Osteocyte (in vitro differentiated cells): ENCODE data around the gene SYNGR2. TPM values are rescaled to one million over a fixed set of nuclear protein-coding genes. Genes with fewer than 3 reads are reported as not detected.

ENCODE experiments used
- DNase-seq: peaks from one replicate; pipeline ENCODE4 v3.0.0; 2021; ENCODE audit warnings: mixed read lengths; ENCODE audit not compliant: unreplicated experiment; ENCODE audit errors: extremely low spot score
- H3K27ac Mint-ChIP-seq: one replicate; pipeline ENCODE4 v1.8.0; 2021; ENCODE audit warnings: mild to moderate bottlenecking, mixed read lengths; ENCODE audit not compliant: unreplicated experiment
- H3K27me3 Mint-ChIP-seq: one replicate; pipeline ENCODE4 v1.8.0; 2021; ENCODE audit warnings: mixed read lengths; ENCODE audit not compliant: unreplicated experiment
- H3K36me3 Mint-ChIP-seq: one replicate; pipeline ENCODE4 v1.8.0; 2021; ENCODE audit warnings: mixed read lengths; ENCODE audit not compliant: unreplicated experiment
- H3K4me1 Mint-ChIP-seq: one replicate; pipeline ENCODE4 v1.8.0; 2021; ENCODE audit warnings: mixed read lengths; ENCODE audit not compliant: unreplicated experiment
- H3K4me3 Mint-ChIP-seq: one replicate; pipeline ENCODE4 v1.8.0; 2021; ENCODE audit warnings: mild to moderate bottlenecking, moderate library complexity, mixed read lengths; ENCODE audit not compliant: unreplicated experiment
- H3K9me3 Mint-ChIP-seq: one replicate; pipeline ENCODE4 v1.8.0; 2021; ENCODE audit warnings: mixed read lengths; ENCODE audit not compliant: unreplicated experiment
- total RNA-seq: library from RNA; stranded (reverse); gene quantifications from 2 replicates; pipeline ENCODE4 v1.2.1, GENCODE V29; 2021
- TF ChIP-seq, protein P1 (sequence below): fragments of 200-600 bp; sonication (generic); IDR thresholded peaks from 2 replicates; pipeline ENCODE4 v1.5.0; 2021; ENCODE audit warnings: antibody characterized with exemption, mild to moderate bottlenecking, moderate library complexity

SYNGR2 gene
- total RNA-seq, 1 donor from 2014 or later: 43.2 TPM

DNA sequence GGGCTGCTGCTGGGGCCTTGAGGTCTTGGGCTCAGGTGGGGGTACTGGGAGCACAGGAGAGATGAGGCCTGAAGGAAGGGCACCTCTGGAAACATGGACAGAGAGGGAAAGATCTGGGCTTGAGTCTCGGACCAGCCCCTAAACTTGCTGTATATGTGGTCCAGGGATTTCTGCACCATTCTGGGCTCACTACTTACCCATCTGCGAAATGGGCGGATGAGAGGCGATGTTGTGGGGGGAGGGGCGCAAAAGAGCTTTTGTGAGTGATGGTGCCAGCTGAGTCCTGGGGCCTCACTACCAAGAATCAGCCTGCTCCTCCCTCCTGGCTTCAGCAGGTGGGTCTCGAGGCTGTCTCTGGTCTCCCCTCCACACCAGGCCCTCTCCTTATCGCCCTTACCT, 21.9 kb upstream of the SYNGR2 start:
- TF ChIP-seq, protein P1, sequence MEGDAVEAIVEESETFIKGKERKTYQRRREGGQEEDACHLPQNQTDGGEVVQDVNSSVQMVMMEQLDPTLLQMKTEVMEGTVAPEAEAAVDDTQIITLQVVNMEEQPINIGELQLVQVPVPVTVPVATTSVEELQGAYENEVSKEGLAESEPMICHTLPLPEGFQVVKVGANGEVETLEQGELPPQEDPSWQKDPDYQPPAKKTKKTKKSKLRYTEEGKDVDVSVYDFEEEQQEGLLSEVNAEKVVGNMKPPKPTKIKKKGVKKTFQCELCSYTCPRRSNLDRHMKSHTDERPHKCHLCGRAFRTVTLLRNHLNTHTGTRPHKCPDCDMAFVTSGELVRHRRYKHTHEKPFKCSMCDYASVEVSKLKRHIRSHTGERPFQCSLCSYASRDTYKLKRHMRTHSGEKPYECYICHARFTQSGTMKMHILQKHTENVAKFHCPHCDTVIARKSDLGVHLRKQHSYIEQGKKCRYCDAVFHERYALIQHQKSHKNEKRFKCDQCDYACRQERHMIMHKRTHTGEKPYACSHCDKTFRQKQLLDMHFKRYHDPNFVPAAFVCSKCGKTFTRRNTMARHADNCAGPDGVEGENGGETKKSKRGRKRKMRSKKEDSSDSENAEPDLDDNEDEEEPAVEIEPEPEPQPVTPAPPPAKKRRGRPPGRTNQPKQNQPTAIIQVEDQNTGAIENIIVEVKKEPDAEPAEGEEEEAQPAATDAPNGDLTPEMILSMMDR: no peak
- no peak overlapping the region for H3K27ac Mint-ChIP-seq
- H3K4me1 Mint-ChIP-seq: peaks cover 42% of the 10 kb centered on the region
- no peak overlapping the region for H3K4me3 Mint-ChIP-seq
- no peak for DNase-seq
- H3K9me3 Mint-ChIP-seq: no peaks in the 10 kb centered on the region
- H3K36me3 Mint-ChIP-seq: no peaks in the 10 kb centered on the region
- no peaks in the 10 kb centered on the region for H3K27me3 Mint-ChIP-seq

GRCh38 chr17:78146881-78147280, 21.5 kb upstream of the SYNGR2 start:
- Mint-ChIP-seq H3K4me1 (peaks cover 46% of the 10 kb centered on the region), H3K36me3 (no peaks in the 10 kb centered on the region), H3K4me3 (no peak overlapping the region), H3K27ac (no peak overlapping the region), H3K9me3 (no peaks in the 10 kb centered on the region), H3K27me3 (no peaks in the 10 kb centered on the region)
- DNase-seq: no peak
- TF ChIP-seq, protein P1: no peak

- Mint-ChIP-seq H3K27me3 (no peaks in the 10 kb centered on the region), H3K4me1 (peaks cover 47% of the 10 kb centered on the region), H3K27ac (no peak overlapping the region), H3K36me3 (no peaks in the 10 kb centered on the region), H3K9me3 (no peaks in the 10 kb centered on the region), H3K4me3 (no peak overlapping the region)
- no peak for DNase-seq
- TF ChIP-seq, protein P1: no peak
Measured at GRCh38 chr17:78147315-78147998, 20.9 kb upstream of the SYNGR2 start.

DNA sequence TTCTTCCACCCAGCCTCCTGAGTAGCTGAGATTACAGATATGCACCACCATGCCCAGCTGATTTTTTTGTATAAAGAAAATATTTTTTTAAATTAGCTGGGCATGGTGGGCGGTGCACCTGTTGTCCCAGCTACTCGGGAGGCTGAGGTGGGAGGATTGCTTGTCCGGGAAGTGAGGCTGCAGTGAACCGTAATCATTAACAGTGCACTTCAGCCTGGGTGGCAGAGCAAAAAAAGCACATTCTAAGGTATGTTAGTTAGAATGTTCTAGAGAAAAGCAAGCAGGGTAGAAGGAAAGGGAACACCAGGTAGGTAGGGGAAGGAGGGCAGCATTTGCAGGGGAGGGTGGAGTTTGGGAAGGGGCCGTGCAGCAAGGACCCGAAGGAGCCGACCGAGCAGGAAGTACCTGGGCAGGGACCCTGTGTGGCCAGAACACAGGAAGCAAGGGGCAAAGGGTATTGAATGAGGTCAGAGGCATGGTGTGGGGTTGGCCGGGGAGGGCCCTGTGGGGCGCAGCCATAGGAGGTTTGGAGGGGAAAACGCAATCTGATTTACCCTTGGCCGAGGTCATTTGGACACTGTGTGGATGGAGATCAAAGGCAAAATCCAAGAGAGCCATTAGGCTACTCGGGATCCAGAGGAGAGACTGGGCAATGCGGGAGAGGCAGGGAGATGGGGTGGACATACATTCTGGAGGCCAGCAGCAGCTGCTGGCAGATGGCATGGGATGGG, 19.9 kb upstream of the SYNGR2 start:
- Mint-ChIP-seq H3K9me3 (no peaks in the 10 kb centered on the region), H3K4me3 (no peak overlapping the region), H3K36me3 (no peaks in the 10 kb centered on the region), H3K27me3 (no peaks in the 10 kb centered on the region), H3K27ac (no peak overlapping the region), H3K4me1 (peaks cover 44% of the 10 kb centered on the region)
- TF ChIP-seq, protein P1: no peak
- no peak for DNase-seq

GRCh38 chr17:78151514-78152008, 16.8 kb upstream of the SYNGR2 start:
- TF ChIP-seq, protein P1: no peak
- DNase-seq: no peak
- H3K4me1 Mint-ChIP-seq: peaks cover 19% of the 10 kb centered on the region
- H3K27ac Mint-ChIP-seq: peak overlapping the region; percentile 81
- no peaks in the 10 kb centered on the region for H3K9me3 Mint-ChIP-seq
- H3K4me3 Mint-ChIP-seq: no peak overlapping the region
- no peaks in the 10 kb centered on the region for H3K27me3 Mint-ChIP-seq
- no peaks in the 10 kb centered on the region for H3K36me3 Mint-ChIP-seq
